ENCODE data around the gene NCAPD3.
"Not testable (repeated sequence)": the region's sequence is repeated elsewhere in the genome, so short reads cannot be mapped to it uniquely, and the experiment has no call there.

Gene NCAPD3

GRCh38 chr11:134223836-134224709, at the start of gene NCAPD3, which contains the start of gene VPS26B:
Gene NCAPD3 (minus strand): TSS chr11:134223967. CDS start chr11:134223926, 41 bp downstream.
Gene VPS26B (plus strand): TSS chr11:134224671. CDS start chr11:134225123, 452 bp downstream.
- peak; percentile 98 for DNase-seq

- DNase-seq: no peak
Observed at GRCh38 chr11:134273317-134273712, 49.5 kb upstream of the NCAPD3 start.

- DNase-seq: no peak
Observed at GRCh38 chr11:134272381-134273316, 48.9 kb upstream of the NCAPD3 start.

GRCh38 chr11:134271978-134272377, 48.2 kb upstream of the NCAPD3 start:
- no peak for DNase-seq

- DNase-seq: no peak
Observed at GRCh38 chr11:134270250-134270714, 46.5 kb upstream of the NCAPD3 start.

- DNase-seq: no peak
Observed at GRCh38 chr11:134267966-134268365, 44.2 kb upstream of the NCAPD3 start.

GRCh38 chr11:134267461-134267860, 43.7 kb upstream of the NCAPD3 start:
- DNase-seq: no peak

GRCh38 chr11:134266841-134267251, 43.1 kb upstream of the NCAPD3 start:
- DNase-seq: no peak

- no peak for DNase-seq
Observed at GRCh38 chr11:134266440-134266839, 42.7 kb upstream of the NCAPD3 start.

- DNase-seq: no peak
Observed at GRCh38 chr11:134264966-134265764, 41.4 kb upstream of the NCAPD3 start.

GRCh38 chr11:134261626-134262488, 38.1 kb upstream of the NCAPD3 start:
- peak; percentile 34 for DNase-seq

- no peak for DNase-seq
Observed at GRCh38 chr11:134260983-134261382, 37.2 kb upstream of the NCAPD3 start.

GRCh38 chr11:134260503-134260902, 36.7 kb upstream of the NCAPD3 start:
- DNase-seq: no peak

GRCh38 chr11:134258577-134258976, 34.8 kb upstream of the NCAPD3 start:
- no peak for DNase-seq

- DNase-seq: no peak
Observed at GRCh38 chr11:134257101-134257500, 33.3 kb upstream of the NCAPD3 start.

GRCh38 chr11:134255184-134255561, 31.4 kb upstream of the NCAPD3 start:
- DNase-seq: not testable (repeated sequence)

GRCh38 chr11:134254433-134255183, 30.8 kb upstream of the NCAPD3 start:
- no peak for DNase-seq

- DNase-seq: peak; percentile 97
Observed at GRCh38 chr11:134253188-134253993, 29.6 kb upstream of the NCAPD3 start, which contains the start of the genes ACAD8 and THYN1. Gene ACAD8 (plus strand): TSS chr11:134253568. CDS start chr11:134253601, 33 bp downstream. Gene THYN1 (minus strand): TSS chr11:134253352. CDS start chr11:134252882, 470 bp downstream.

All from femur (tissue), 1 donor.